Effector memory CD4-positive, alpha-beta T cell (primary cell): ENCODE data around the gene PARM1.

Experiments used
- DNase-seq, 3 donors: peaks; one replicate each; pipeline ENCODE4 v3.0.0-alpha.2; 2020
- H3K27ac ChIP-seq: 2 replicates; pipeline ENCODE4 v1.7.0; 2013; ENCODE audit warnings: mild to moderate bottlenecking, low read length, moderate library complexity; ENCODE audit not compliant: insufficient read depth, poor library complexity, severe bottlenecking
- H3K27me3 ChIP-seq: replicated peaks from 2 replicates; pipeline ENCODE4 v1.7.0; 2013; ENCODE audit warnings: mild to moderate bottlenecking, low read length; ENCODE audit not compliant: insufficient read depth, control insufficient read depth, poor library complexity, severe bottlenecking
- H3K36me3 ChIP-seq: 2 replicates; pipeline ENCODE4 v1.7.0; 2013; ENCODE audit warnings: mild to moderate bottlenecking, low read length, moderate library complexity; ENCODE audit not compliant: control insufficient read depth, insufficient read depth
- H3K4me1 ChIP-seq: 2 replicates; pipeline ENCODE4 v1.7.0; 2013; ENCODE audit warnings: low read length, mild to moderate bottlenecking; ENCODE audit not compliant: control insufficient read depth, insufficient read depth, poor library complexity, severe bottlenecking
- H3K4me3 ChIP-seq: 2 replicates; pipeline ENCODE4 v1.7.0; 2013; ENCODE audit warnings: low read length, low read depth, mild to moderate bottlenecking; ENCODE audit not compliant: insufficient read depth, poor library complexity, severe bottlenecking
- H3K9me3 ChIP-seq: 2 replicates; pipeline ENCODE4 v1.7.0; 2013; ENCODE audit warnings: mild to moderate bottlenecking, low read length, moderate library complexity; ENCODE audit not compliant: control insufficient read depth

Gene PARM1

DNA sequence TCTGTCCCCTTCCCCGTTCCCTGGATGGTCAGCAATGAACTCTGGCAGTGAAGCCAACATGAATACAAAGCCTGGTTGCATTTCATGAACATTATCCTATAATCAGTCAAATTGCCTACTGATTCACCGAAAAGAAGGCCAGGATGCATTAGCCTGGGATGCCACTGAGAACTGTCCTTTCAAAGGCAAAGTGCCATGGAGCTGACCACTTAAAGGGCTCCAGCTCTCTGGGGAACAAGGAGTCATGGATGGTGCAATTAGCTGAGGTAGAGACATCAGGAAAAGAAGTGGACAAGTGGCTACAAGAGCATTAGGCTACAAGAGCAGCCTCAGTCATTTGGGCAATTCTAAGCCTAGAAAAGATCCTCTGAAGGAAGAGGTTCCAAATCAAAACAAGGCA, 69.0 kb downstream of the PARM1 start:
- no peak for DNase-seq
- Histone ChIP-seq H3K4me1 (no peaks in the 10 kb centered on the region), H3K9me3 (no peaks in the 10 kb centered on the region), H3K4me3 (no peak overlapping the region), H3K27me3 (no peaks in the 10 kb centered on the region), H3K27ac (no peak overlapping the region), H3K36me3 (no peaks in the 10 kb centered on the region)

DNA sequence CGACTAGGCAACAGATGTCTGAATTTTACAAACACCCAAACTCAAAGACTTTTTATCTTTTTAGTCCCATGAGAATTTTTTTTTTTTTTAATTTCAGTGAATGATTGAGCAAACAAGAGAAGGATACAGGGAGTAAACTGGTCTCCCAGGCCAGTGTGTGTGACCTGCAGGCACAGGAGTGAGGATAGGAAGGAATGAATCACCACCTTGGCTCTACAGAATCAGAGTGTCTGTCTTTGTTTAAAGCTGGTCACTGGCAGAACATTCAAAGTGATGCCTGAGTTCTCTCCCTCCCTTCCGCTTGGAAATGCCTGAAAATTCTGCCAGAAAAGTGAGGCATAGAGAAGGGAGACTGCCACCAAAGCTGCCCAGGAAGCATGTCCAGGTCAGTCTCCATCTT, 69.5 kb downstream of the PARM1 start:
- Histone ChIP-seq H3K27ac (no peak overlapping the region), H3K9me3 (no peaks in the 10 kb centered on the region), H3K27me3 (no peaks in the 10 kb centered on the region), H3K4me3 (no peak overlapping the region), H3K36me3 (no peaks in the 10 kb centered on the region), H3K4me1 (no peaks in the 10 kb centered on the region)
- no peak for DNase-seq

DNA sequence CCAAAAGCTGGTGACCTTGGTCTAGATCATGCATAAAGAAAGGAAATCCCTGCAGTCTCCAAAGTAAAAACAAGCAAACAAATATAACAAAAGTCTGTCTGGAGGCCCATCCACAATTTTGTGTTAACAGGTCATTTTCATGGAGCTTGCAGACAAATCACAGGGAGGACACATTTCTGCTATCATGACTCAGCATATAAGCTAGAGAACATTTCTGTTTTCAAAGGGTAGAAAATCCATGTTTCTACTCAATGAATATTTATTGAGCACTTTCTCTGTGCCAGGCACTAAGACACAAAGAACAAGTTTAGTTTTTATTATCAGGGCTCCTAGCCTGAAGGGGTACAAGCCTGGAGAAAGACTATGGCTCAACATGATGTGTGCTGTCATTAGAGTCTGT, 71.1 kb downstream of the PARM1 start:
- Histone ChIP-seq H3K9me3 (no peaks in the 10 kb centered on the region), H3K36me3 (no peaks in the 10 kb centered on the region), H3K4me1 (no peaks in the 10 kb centered on the region), H3K4me3 (no peak overlapping the region), H3K27ac (no peak overlapping the region), H3K27me3 (no peaks in the 10 kb centered on the region)
- no peak for DNase-seq

DNA sequence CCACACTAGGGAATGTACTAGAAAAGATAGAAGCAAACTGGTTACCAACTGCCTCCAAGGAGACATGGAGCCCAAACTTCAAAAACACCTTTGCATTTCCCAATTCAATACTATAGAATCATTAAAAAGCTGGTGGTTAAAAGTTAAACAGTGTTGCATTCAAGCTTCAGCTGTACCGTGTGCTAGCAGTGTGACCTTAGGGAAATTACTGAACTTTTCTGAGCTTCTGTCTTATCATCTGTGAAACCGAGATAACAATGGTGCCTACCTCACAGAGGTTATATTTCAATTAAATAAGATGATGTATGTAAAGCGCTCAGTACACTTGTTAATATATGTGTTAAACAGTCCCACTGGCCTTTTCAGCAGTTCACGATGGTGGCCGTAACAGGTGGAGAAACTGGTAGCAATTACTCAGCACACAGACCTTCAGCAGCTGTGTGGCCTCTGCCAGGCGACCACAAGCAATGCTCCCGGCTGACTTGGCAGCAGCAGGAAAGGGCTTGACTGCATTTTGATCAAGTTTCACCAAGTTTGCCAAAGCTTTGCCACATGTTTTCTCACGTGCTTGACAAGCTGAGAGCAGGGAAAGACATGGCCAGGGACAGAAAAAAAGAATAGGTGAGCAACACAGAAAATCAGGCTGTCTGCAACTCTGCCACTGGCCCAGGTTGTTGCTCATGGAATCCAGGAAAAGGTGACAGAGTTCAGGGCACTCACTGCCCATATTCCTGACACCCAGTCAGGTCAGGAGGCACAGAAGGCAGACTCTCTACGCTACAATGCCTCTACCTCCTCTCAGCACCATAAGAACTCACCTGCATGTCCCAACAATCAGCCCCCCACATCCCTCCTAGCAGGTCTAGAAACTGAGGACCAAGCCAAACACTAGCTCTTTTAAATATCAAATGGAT, 72.1 kb downstream of the PARM1 start:
- Histone ChIP-seq H3K4me3 (no peak overlapping the region), H3K4me1 (no peaks in the 10 kb centered on the region), H3K36me3 (no peaks in the 10 kb centered on the region), H3K27me3 (no peaks in the 10 kb centered on the region), H3K9me3 (no peaks in the 10 kb centered on the region), H3K27ac (no peak overlapping the region)
- DNase-seq = no peak

DNA sequence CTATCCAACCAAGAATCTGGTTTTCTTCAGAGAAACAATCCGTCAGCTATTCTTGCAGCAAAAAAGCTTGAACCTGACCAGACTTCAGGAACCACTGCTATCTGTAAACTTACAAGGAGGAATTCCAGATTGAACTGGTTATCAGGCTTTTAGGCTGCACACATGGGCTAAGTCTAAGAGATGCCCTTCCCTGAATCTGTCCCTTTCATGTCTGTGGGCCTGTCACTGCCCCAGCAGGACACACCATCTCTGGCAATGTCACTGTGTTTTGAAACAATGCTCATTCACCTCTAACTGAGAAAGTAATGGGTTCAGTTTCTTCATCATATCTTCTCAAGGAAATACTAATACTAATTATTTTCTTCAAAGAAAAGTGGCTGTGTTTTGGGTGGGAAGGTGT, 72.8 kb downstream of the PARM1 start:
- H3K4me1 ChIP-seq = no peaks in the 10 kb centered on the region
- H3K9me3 ChIP-seq = no peaks in the 10 kb centered on the region
- H3K27ac ChIP-seq = no peak overlapping the region
- no peaks in the 10 kb centered on the region for H3K36me3 ChIP-seq
- no peak overlapping the region for H3K4me3 ChIP-seq
- DNase-seq = no peak
- H3K27me3 ChIP-seq = no peaks in the 10 kb centered on the region

DNA sequence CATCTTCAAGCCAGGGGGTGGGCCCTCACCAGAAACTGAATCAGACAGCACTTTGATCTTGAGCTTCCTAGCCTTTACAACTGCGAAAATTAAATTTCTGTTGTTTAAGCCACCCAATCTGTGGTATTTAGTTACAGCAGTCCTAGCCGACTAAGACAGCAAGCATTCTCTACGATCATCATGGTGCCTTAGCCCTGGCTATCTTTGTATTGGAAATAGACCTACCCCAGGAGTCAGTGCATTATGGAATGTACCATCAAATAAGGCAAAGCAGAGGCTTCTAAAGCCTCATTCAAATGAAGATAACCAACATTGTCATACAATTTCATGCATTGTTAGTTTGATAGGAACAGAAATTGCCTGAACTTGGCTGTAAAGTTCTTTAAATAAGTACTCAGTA, 75.0 kb downstream of the PARM1 start:
- H3K4me1 ChIP-seq = no peaks in the 10 kb centered on the region
- no peak overlapping the region for H3K27ac ChIP-seq
- no peaks in the 10 kb centered on the region for H3K27me3 ChIP-seq
- no peak for DNase-seq
- H3K4me3 ChIP-seq = no peak overlapping the region
- H3K36me3 ChIP-seq = no peaks in the 10 kb centered on the region
- no peaks in the 10 kb centered on the region for H3K9me3 ChIP-seq

DNA sequence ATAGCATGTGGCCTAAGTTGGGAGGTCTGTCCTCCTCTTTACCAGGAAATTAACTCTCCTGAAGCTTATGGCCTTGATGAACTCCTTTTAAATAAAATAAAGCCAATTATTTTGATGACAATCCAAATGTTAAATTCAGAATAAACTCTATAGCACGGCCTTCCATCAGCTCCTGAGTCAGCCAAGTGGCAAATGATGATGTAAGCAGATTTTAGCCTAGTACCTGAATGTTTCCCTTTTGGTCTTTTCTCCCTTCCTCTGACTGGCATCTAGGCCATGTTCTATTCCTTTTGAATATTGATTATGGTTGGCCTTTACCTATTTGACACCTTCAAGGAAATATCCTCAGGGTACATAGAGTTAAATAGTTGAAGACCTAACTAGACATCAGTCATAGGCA, 76.2 kb downstream of the PARM1 start:
- H3K27me3 ChIP-seq = no peaks in the 10 kb centered on the region
- H3K36me3 ChIP-seq = no peaks in the 10 kb centered on the region
- DNase-seq = no peak
- H3K27ac ChIP-seq = no peak overlapping the region
- H3K4me1 ChIP-seq = no peaks in the 10 kb centered on the region
- no peak overlapping the region for H3K4me3 ChIP-seq
- H3K9me3 ChIP-seq = no peaks in the 10 kb centered on the region

DNA sequence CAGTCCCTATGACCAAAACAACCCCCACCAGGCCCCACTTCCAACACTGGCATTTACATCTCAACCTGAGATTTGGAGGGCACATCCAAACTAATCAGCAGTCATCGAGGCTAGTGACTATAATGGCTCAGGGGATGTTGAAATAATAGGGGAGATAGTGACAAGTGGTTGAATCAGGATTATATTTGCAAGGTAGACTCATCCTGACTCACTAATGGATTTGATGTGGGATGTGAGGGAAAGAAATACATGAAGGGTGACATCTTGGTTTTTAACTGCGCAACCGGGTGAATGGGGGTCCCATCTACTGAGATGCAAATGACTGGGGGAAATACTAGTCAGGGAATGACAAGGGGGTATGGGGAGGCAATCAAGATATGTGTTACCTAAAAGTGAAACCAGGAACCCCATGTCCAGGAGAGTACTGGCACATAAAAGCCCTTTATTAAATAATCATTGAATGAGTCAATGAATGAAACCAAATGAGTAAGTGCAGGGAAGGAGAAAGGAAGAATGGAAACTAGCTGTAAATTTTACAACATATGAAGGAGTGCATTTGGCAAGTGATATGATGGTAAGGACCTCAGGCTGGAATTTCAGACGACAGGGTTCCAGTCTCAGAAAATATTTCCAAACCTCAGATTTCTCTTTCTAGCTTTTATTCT, 78.3 kb downstream of the PARM1 start:
- no peaks in the 10 kb centered on the region for H3K4me1 ChIP-seq
- H3K36me3 ChIP-seq = no peaks in the 10 kb centered on the region
- no peak overlapping the region for H3K4me3 ChIP-seq
- H3K27me3 ChIP-seq = no peaks in the 10 kb centered on the region
- H3K27ac ChIP-seq = no peak overlapping the region
- no peak for DNase-seq
- H3K9me3 ChIP-seq = no peaks in the 10 kb centered on the region

- H3K9me3 ChIP-seq = no peaks in the 10 kb centered on the region
- no peaks in the 10 kb centered on the region for H3K27me3 ChIP-seq
- no peak overlapping the region for H3K27ac ChIP-seq
- no peaks in the 10 kb centered on the region for H3K4me1 ChIP-seq
- no peak for DNase-seq
- no peaks in the 10 kb centered on the region for H3K36me3 ChIP-seq
- H3K4me3 ChIP-seq = no peak overlapping the region
These were observed 82.7 kb downstream of the PARM1 start for GRCh38 chr4:75015627-75016026.

DNA sequence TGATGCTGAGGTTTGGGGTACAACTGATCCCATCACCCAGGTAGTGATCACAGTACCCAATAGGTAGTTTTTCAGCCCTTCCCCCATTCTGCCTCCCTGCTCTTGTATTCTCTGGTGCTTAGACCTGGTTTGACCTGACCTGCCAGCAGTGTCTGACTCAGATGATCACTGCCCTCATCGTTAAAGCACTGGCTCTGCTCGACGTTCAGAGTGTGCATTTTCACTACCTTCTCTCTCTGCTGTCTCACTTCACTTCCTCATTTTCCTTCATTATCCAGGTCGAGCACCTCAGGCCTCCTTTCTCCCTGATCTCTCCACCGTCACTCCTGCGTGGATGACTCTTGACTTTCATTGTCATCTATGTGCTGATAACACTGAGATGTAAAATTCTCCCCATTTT, 83.6 kb downstream of the PARM1 start:
- no peaks in the 10 kb centered on the region for H3K4me1 ChIP-seq
- no peak overlapping the region for H3K27ac ChIP-seq
- no peak for DNase-seq

More for the DNA sequence above, 83.6 kb downstream of the PARM1 start:
- Histone ChIP-seq H3K36me3 (no peaks in the 10 kb centered on the region), H3K9me3 (no peaks in the 10 kb centered on the region), H3K4me3 (no peak overlapping the region), H3K27me3 (no peaks in the 10 kb centered on the region)
